Suprapubic skin (tissue), 4 donors: ENCODE results near the gene HOXA7.

Experiments used
- CTCF ChIP-seq, 2 donors: fragments of 200-600 bp in 1 of 2; fragments of 450-650 bp in 1 of 2; sonication (generic) in 1 of 2; IDR thresholded peaks; one replicate each; pipeline ENCODE4 v1.5.1; 2016 to 2019; ENCODE audit warnings: antibody characterized with exemption in 2 of 2, mild to moderate bottlenecking in 1 of 2, moderate library complexity in 1 of 2
- EP300 ChIP-seq: sonication (generic); formaldehyde crosslinking; IDR thresholded peaks from one replicate; pipeline ENCODE4 v1.6.1; 2017; ENCODE audit warnings: antibody characterized with exemption
- POLR2A ChIP-seq, 2 donors: fragments of 450-650 bp; IDR thresholded peaks; one replicate each; pipeline ENCODE4 v1.6.1; 2017; ENCODE audit warnings: antibody characterized with exemption in 2 of 2, mild to moderate bottlenecking in 2 of 2, moderate library complexity in 2 of 2
- POLR2AphosphoS5 ChIP-seq, 3 donors: sonication (generic); formaldehyde crosslinking; IDR thresholded peaks; one replicate each; pipeline ENCODE4 v1.6.1; 2017; ENCODE audit warnings: antibody characterized with exemption in 3 of 3

GRCh38 chr7:27164045-27164366, 7.5 kb upstream of the HOXA7 start:
- TF ChIP-seq POLR2AphosphoS5 (IDR thresholded peaks at IDR 0.05) (no peak), CTCF (IDR thresholded peaks at IDR 0.05) (no peak), POLR2A (IDR thresholded peaks at IDR 0.05) (no peak), EP300 (no peak)
